H1 (cell line): ENCODE measurements around the gene SGCB. TPM values are rescaled to one million over a fixed set of nuclear protein-coding genes. Genes with fewer than 3 reads are reported as not detected.

Experiments used
- CTCF ChIA-PET: fragments of 300-600 bp; sonication (Branson Sonifier 250); formaldehyde crosslinking; loops from one replicate; lab custom pipeline; 2021; ENCODE audit not compliant: partially characterized antibody; lab: Charles Lee
- POLR2A ChIA-PET: fragments of 300-600 bp; sonication (Branson Sonifier 250); formaldehyde crosslinking; loops from one replicate; lab custom pipeline; 2021; ENCODE audit warnings: inconsistent platforms; ENCODE audit not compliant: partially characterized antibody; lab: Charles Lee
- DNase-seq, 2 experiments: peaks; one replicate each; pipeline versions ENCODE4 v3.0.0 to v3.0.0-alpha.2; 2010 to 2022; ENCODE audit warnings: low spot score in 2 of 2, low read depth in 1 of 2, mixed read lengths in 1 of 2
- FAIRE-seq: peaks from 2 replicates; lab custom pipeline; 2011; peaks lifted over from hg19 to GRCh38; lab: Jason Lieb, UNC
- H2AFZ ChIP-seq: 2 replicates; pipeline ENCODE4 v1.8.1; 2012; ENCODE audit warnings: low read length, inconsistent platforms
- H2AK5ac ChIP-seq: 2 replicates; pipeline ENCODE4 v1.6.1; 2013; ENCODE audit warnings: low read depth, low read length
- H2BK120ac ChIP-seq: replicated peaks from 2 replicates; pipeline ENCODE3; 2013; ENCODE audit warnings: low read depth, low read length, inconsistent platforms
- H2BK12ac ChIP-seq: 2 replicates; pipeline ENCODE4 v1.6.1; 2013; ENCODE audit warnings: low read depth, low read length
- H2BK15ac ChIP-seq: 2 replicates; pipeline ENCODE4 v1.6.1; 2013; ENCODE audit warnings: low read length
- H2BK20ac ChIP-seq: 2 replicates; pipeline ENCODE4 v1.6.1; 2013; ENCODE audit warnings: low read length
- H2BK5ac ChIP-seq: 2 replicates; pipeline ENCODE4 v1.6.1; 2013; ENCODE audit warnings: low read depth, low read length
- H3K14ac ChIP-seq: 2 replicates; pipeline ENCODE4 v1.6.1; 2013; ENCODE audit warnings: inconsistent platforms; ENCODE audit not compliant: insufficient read length
- H3K18ac ChIP-seq: 2 replicates; pipeline ENCODE4 v1.6.1; 2013; ENCODE audit warnings: low read length; ENCODE audit errors: extremely low read depth
- H3K23ac ChIP-seq: 2 replicates; pipeline ENCODE4 v1.6.1; 2013; ENCODE audit warnings: inconsistent platforms; ENCODE audit not compliant: insufficient read length
- H3K23me2 ChIP-seq: 2 replicates; pipeline ENCODE4 v1.6.1; 2013; ENCODE audit warnings: low read depth, low read length
- H3K27ac ChIP-seq: 2 replicates; pipeline ENCODE4 v1.6.1; 2011; ENCODE audit warnings: low read depth, low read length, inconsistent platforms
- H3K27me3 ChIP-seq, 4 experiments: replicated peaks in 1 of 4; 1 replicate in 1 of 4; 2 replicates in 3 of 4; pipeline versions ENCODE4 v1.6.1 to v1.8.1; 2011 to 2013; ENCODE audit warnings: low read length in 3 of 4, mild to moderate bottlenecking in 3 of 4, inconsistent platforms in 2 of 4, mixed read lengths in 2 of 4, moderate library complexity in 1 of 4; ENCODE audit not compliant: control insufficient read depth in 3 of 4, insufficient read depth in 3 of 4; ENCODE audit errors: extremely low read depth in 1 of 4
- H3K36me3 ChIP-seq, 4 experiments: 2 replicates each; pipeline versions ENCODE4 v1.6.1 to v1.8.1; 2011 to 2013; ENCODE audit warnings: mild to moderate bottlenecking in 4 of 4, low read length in 3 of 4, moderate library complexity in 2 of 4, control low read depth in 1 of 4, inconsistent platforms in 1 of 4; ENCODE audit not compliant: insufficient read depth in 4 of 4, control insufficient read depth in 2 of 4
- H3K4ac ChIP-seq: replicated peaks from 2 replicates; pipeline ENCODE3; 2013; ENCODE audit warnings: low read length, low read depth, mixed read lengths, inconsistent platforms; ENCODE audit not compliant: insufficient read length
- H3K4me1 ChIP-seq, 4 experiments: replicated peaks in 1 of 4; 1 replicate in 1 of 4; 2 replicates in 3 of 4; pipeline versions ENCODE4 v1.6.1 to v1.8.1; 2011 to 2013; ENCODE audit warnings: low read length in 3 of 4, inconsistent platforms in 2 of 4, mixed read lengths in 1 of 4; ENCODE audit not compliant: insufficient read depth in 4 of 4, control insufficient read depth in 3 of 4
- H3K4me2 ChIP-seq, 2 experiments: 2 replicates each; pipeline versions ENCODE4 v1.6.1 to v1.8.1; 2011 to 2013; ENCODE audit warnings: low read depth in 2 of 2, low read length in 2 of 2, control low read depth in 1 of 2, inconsistent platforms in 1 of 2, mild to moderate bottlenecking in 1 of 2; ENCODE audit not compliant: insufficient read depth in 1 of 2
- H3K4me3 ChIP-seq, 4 experiments: fragments of 200-600, 300-600 bp in 1 of 4; sonication (generic), shearing (Covaris generic), sonication (Bioruptor Twin) in 1 of 4; 2 replicates each; pipeline versions ENCODE4 v1.5.1 to v1.8.1; 2011 to 2016; ENCODE audit warnings: low read length in 4 of 4, low read depth in 3 of 4, control low read depth in 2 of 4, inconsistent platforms in 2 of 4, mild to moderate bottlenecking in 2 of 4, mixed read lengths in 1 of 4, moderate library complexity in 1 of 4; ENCODE audit not compliant: insufficient read depth in 2 of 4; ENCODE audit errors: extremely low read depth in 1 of 4
- H3K56ac ChIP-seq: replicated peaks from 2 replicates; pipeline ENCODE3; 2013; ENCODE audit warnings: low read depth, mild to moderate bottlenecking, mixed read lengths, low read length, inconsistent platforms; ENCODE audit not compliant: insufficient read length
- H3K79me1 ChIP-seq: 2 replicates; pipeline ENCODE4 v1.6.1; 2013; ENCODE audit warnings: low read depth, low read length, control low read depth
- H3K79me2 ChIP-seq, 2 experiments: 2 replicates each; pipeline versions ENCODE4 v1.6.1 to v1.8.1; 2012 to 2013; ENCODE audit warnings: low read length in 2 of 2, mild to moderate bottlenecking in 2 of 2, inconsistent platforms in 1 of 2; ENCODE audit not compliant: insufficient read depth in 2 of 2, control insufficient read depth in 1 of 2
- H3K9ac ChIP-seq, 4 experiments: replicated peaks in 1 of 4; 1 replicate in 1 of 4; 2 replicates in 3 of 4; pipeline versions ENCODE4 v1.6.1 to v1.8.1; 2011 to 2013; ENCODE audit warnings: low read depth in 3 of 4, low read length in 3 of 4, control low read depth in 2 of 4, mild to moderate bottlenecking in 2 of 4, moderate library complexity in 2 of 4, inconsistent platforms in 1 of 4; ENCODE audit errors: extremely low read depth in 1 of 4
- H3K9me3 ChIP-seq, 2 experiments: 2 replicates each; pipeline versions ENCODE4 v1.6.1 to v1.8.1; 2012 to 2013; ENCODE audit warnings: mild to moderate bottlenecking in 2 of 2, moderate library complexity in 2 of 2, control low read depth in 1 of 2, inconsistent platforms in 1 of 2, low read depth in 1 of 2, low read length in 1 of 2, mixed read lengths in 1 of 2; ENCODE audit not compliant: insufficient read depth in 2 of 2
- H4K20me1 ChIP-seq, 2 experiments: replicated peaks in 1 of 2; 2 replicates each; pipeline versions ENCODE3 to v1.8.1; 2011 to 2013; ENCODE audit warnings: inconsistent platforms in 2 of 2, low read length in 2 of 2, mild to moderate bottlenecking in 1 of 2; ENCODE audit not compliant: insufficient read depth in 2 of 2, control insufficient read depth in 1 of 2
- H4K5ac ChIP-seq: 2 replicates; pipeline ENCODE4 v1.6.1; 2013; ENCODE audit warnings: low read length, low read depth, mixed read lengths, inconsistent platforms; ENCODE audit not compliant: insufficient read length
- H4K8ac ChIP-seq: 2 replicates; pipeline ENCODE4 v1.8.0; 2013; ENCODE audit warnings: mild to moderate bottlenecking, moderate library complexity, low read length, inconsistent platforms; ENCODE audit not compliant: insufficient read depth; ENCODE audit errors: extremely low read depth
- H4K91ac ChIP-seq: replicated peaks from 2 replicates; pipeline ENCODE3; 2013; ENCODE audit warnings: low read length, mixed read lengths, inconsistent platforms; ENCODE audit not compliant: insufficient read length
- ATF2 ChIP-seq: IDR thresholded peaks from 2 replicates; pipeline ENCODE4 v1.6.1; 2012; ENCODE audit warnings: low read length, inconsistent platforms
- WGBS, 2 experiments: shearing (Covaris generic) in 1 of 2; methylation state at CpG; one replicate each; pipeline versions ENCODE4 v1.1.6 to v1.1.7; 2013 to 2015; ENCODE audit warnings: low lambda C conversion rate in 2 of 2, mixed read lengths in 2 of 2, inconsistent platforms in 1 of 2, low coverage in 1 of 2, missing lambda C conversion rate in 1 of 2; ENCODE audit not compliant: insufficient replicate concordance in 2 of 2, insufficient coverage in 1 of 2, insufficient read length in 1 of 2; ENCODE audit errors: extremely low coverage in 1 of 2, missing lambda C conversion rate in 1 of 2; 5-methylcytosine and 5-hydroxymethylcytosine counted together
- polyA plus RNA-seq, 7 experiments: library from polyadenylated mRNA; depleted of rRNA in 3 of 7; stranded (reverse) in 5 of 7; unstranded in 2 of 7; fragments of >200 nt in 5 of 7; fragments of 200-250 nt in 2 of 7; gene quantifications; 1 replicate in 5 of 7; 2 replicates in 1 of 7; 4 replicates in 1 of 7; pipeline versions ENCODE4 v1.2.1 to v1.2.3, GENCODE V29; 2011 to 2013; ENCODE audit warnings: missing spikeins in 2 of 7, mixed read lengths in 2 of 7
- total RNA-seq: library from RNA; stranded (reverse); fragmentation: NEBNext Ultra II Directional; extraction: Animal tissue kit (Norgen Biotek cat#: 25700); gene quantifications from 2 replicates; pipeline ENCODE4 v1.2.1, GENCODE V29; 2021

Gene SGCB
- total and polyA plus RNA-seq, 2 of the 8 experiments (the other 6 are each of a cell fraction or from before 2014, with no cell fraction given), result 6.8 to 32.2 TPM

GRCh38 chr4:52032005-52032404 is 6.1 kb downstream of the SGCB start:
- no peak overlapping the region for H3K9ac ChIP-seq
- CTCF ChIA-PET, result interaction anchor here (1.5 kb wide), 1 partner anchor 147 kb away, joined by 3 read pairs; no protein-coding TSS in a partner anchor

More at GRCh38 chr4:52032005-52032404, 6.1 kb downstream of the SGCB start:
- peaks cover 9% of the 10 kb centered on the region for H3K79me1 ChIP-seq
- 83% methylated on average over 1 of the region's 1 CpG; no CpG with 5 or more reads in 1 of the 2 experiments for WGBS, 2 experiments
- no peak overlapping the region for H3K4me2 ChIP-seq
- peaks cover 0 to 35% (median 17%) of the 10 kb centered on the region in 4 experiments; a peak in 7 of 8 replicates for H3K36me3 ChIP-seq
- H3K27me3 ChIP-seq, result no peaks in the 10 kb centered on the region
- H3K79me2 ChIP-seq, result peaks cover 0 to 23% of the 10 kb centered on the region in 2 experiments; a peak in 2 of 4 replicates
- no peak for FAIRE-seq
- no peak overlapping the region for H3K14ac ChIP-seq
- peaks cover 0 to 4% of the 10 kb centered on the region in 2 experiments for H4K20me1 ChIP-seq
- no peak overlapping the region for H2AFZ ChIP-seq
- no peak overlapping the region for H4K91ac ChIP-seq
- H3K18ac ChIP-seq, result no peak overlapping the region
- H3K4me3 ChIP-seq, result no peak overlapping the region
- H2BK120ac ChIP-seq, result no peak overlapping the region
- no peak overlapping the region for H4K5ac ChIP-seq
- TF ChIP-seq ATF2, result no peak
- H3K27ac ChIP-seq, result no peak overlapping the region
- H3K56ac ChIP-seq, result no peak overlapping the region
- H2BK20ac ChIP-seq, result no peak overlapping the region
- no peaks in the 10 kb centered on the region for H3K9me3 ChIP-seq
- H4K8ac ChIP-seq, result no peak overlapping the region; the same call in 1 of the 2 replicates
- H3K4ac ChIP-seq, result no peak overlapping the region
- no peak for DNase-seq
- no peak overlapping the region for H3K23ac ChIP-seq
- H3K4me1 ChIP-seq, result no peaks in the 10 kb centered on the region
- POLR2A ChIA-PET, result no interaction called here
- no peak overlapping the region for H2BK12ac ChIP-seq
- H2BK15ac ChIP-seq, result no peak overlapping the region
- H3K23me2 ChIP-seq, result no peaks in the 10 kb centered on the region; the same call in 1 of the 2 replicates
- no peak overlapping the region for H2BK5ac ChIP-seq
- no peak overlapping the region for H2AK5ac ChIP-seq
